H1 (cell line): ENCODE data around the gene ARHGEF25. TPM values are rescaled to one million over a fixed set of nuclear protein-coding genes. Genes with fewer than 3 reads are reported as not detected.

Source experiments
- CTCF ChIA-PET: fragments of 300-600 bp; sonication (Branson Sonifier 250); formaldehyde crosslinking; loops from one replicate; lab custom pipeline; 2021; ENCODE audit not compliant: partially characterized antibody; lab: Charles Lee
- POLR2A ChIA-PET: fragments of 300-600 bp; sonication (Branson Sonifier 250); formaldehyde crosslinking; loops from one replicate; lab custom pipeline; 2021; ENCODE audit warnings: inconsistent platforms; ENCODE audit not compliant: partially characterized antibody; lab: Charles Lee
- DNase-seq, 2 experiments: peaks; one replicate each; pipeline versions ENCODE4 v3.0.0 to v3.0.0-alpha.2; 2010 to 2022; ENCODE audit warnings: low spot score in 2 of 2, low read depth in 1 of 2, mixed read lengths in 1 of 2
- FAIRE-seq: peaks from 2 replicates; lab custom pipeline; 2011; peaks lifted over from hg19 to GRCh38; lab: Jason Lieb, UNC
- H2AFZ ChIP-seq: 2 replicates; pipeline ENCODE4 v1.8.1; 2012; ENCODE audit warnings: low read length, inconsistent platforms
- H2AK5ac ChIP-seq: 2 replicates; pipeline ENCODE4 v1.6.1; 2013; ENCODE audit warnings: low read depth, low read length
- H2BK120ac ChIP-seq: replicated peaks from 2 replicates; pipeline ENCODE3; 2013; ENCODE audit warnings: low read depth, low read length, inconsistent platforms
- H2BK12ac ChIP-seq: 2 replicates; pipeline ENCODE4 v1.6.1; 2013; ENCODE audit warnings: low read depth, low read length
- H2BK15ac ChIP-seq: 2 replicates; pipeline ENCODE4 v1.6.1; 2013; ENCODE audit warnings: low read length
- H2BK20ac ChIP-seq: 2 replicates; pipeline ENCODE4 v1.6.1; 2013; ENCODE audit warnings: low read length
- H2BK5ac ChIP-seq: 2 replicates; pipeline ENCODE4 v1.6.1; 2013; ENCODE audit warnings: low read depth, low read length
- H3K14ac ChIP-seq: 2 replicates; pipeline ENCODE4 v1.6.1; 2013; ENCODE audit warnings: inconsistent platforms; ENCODE audit not compliant: insufficient read length
- H3K18ac ChIP-seq: 2 replicates; pipeline ENCODE4 v1.6.1; 2013; ENCODE audit warnings: low read length; ENCODE audit errors: extremely low read depth
- H3K23ac ChIP-seq: 2 replicates; pipeline ENCODE4 v1.6.1; 2013; ENCODE audit warnings: inconsistent platforms; ENCODE audit not compliant: insufficient read length
- H3K23me2 ChIP-seq: 2 replicates; pipeline ENCODE4 v1.6.1; 2013; ENCODE audit warnings: low read depth, low read length
- H3K27ac ChIP-seq: 2 replicates; pipeline ENCODE4 v1.6.1; 2011; ENCODE audit warnings: low read depth, low read length, inconsistent platforms
- H3K27me3 ChIP-seq, 4 experiments: replicated peaks in 1 of 4; 1 replicate in 1 of 4; 2 replicates in 3 of 4; pipeline versions ENCODE4 v1.6.1 to v1.8.1; 2011 to 2013; ENCODE audit warnings: low read length in 3 of 4, mild to moderate bottlenecking in 3 of 4, inconsistent platforms in 2 of 4, mixed read lengths in 2 of 4, moderate library complexity in 1 of 4; ENCODE audit not compliant: control insufficient read depth in 3 of 4, insufficient read depth in 3 of 4; ENCODE audit errors: extremely low read depth in 1 of 4
- H3K36me3 ChIP-seq, 4 experiments: 2 replicates each; pipeline versions ENCODE4 v1.6.1 to v1.8.1; 2011 to 2013; ENCODE audit warnings: mild to moderate bottlenecking in 4 of 4, low read length in 3 of 4, moderate library complexity in 2 of 4, control low read depth in 1 of 4, inconsistent platforms in 1 of 4; ENCODE audit not compliant: insufficient read depth in 4 of 4, control insufficient read depth in 2 of 4
- H3K4ac ChIP-seq: replicated peaks from 2 replicates; pipeline ENCODE3; 2013; ENCODE audit warnings: low read length, low read depth, mixed read lengths, inconsistent platforms; ENCODE audit not compliant: insufficient read length
- H3K4me1 ChIP-seq, 4 experiments: replicated peaks in 1 of 4; 1 replicate in 1 of 4; 2 replicates in 3 of 4; pipeline versions ENCODE4 v1.6.1 to v1.8.1; 2011 to 2013; ENCODE audit warnings: low read length in 3 of 4, inconsistent platforms in 2 of 4, mixed read lengths in 1 of 4; ENCODE audit not compliant: insufficient read depth in 4 of 4, control insufficient read depth in 3 of 4
- H3K4me2 ChIP-seq, 2 experiments: 2 replicates each; pipeline versions ENCODE4 v1.6.1 to v1.8.1; 2011 to 2013; ENCODE audit warnings: low read depth in 2 of 2, low read length in 2 of 2, control low read depth in 1 of 2, inconsistent platforms in 1 of 2, mild to moderate bottlenecking in 1 of 2; ENCODE audit not compliant: insufficient read depth in 1 of 2
- H3K4me3 ChIP-seq, 4 experiments: fragments of 200-600, 300-600 bp in 1 of 4; sonication (generic), shearing (Covaris generic), sonication (Bioruptor Twin) in 1 of 4; 2 replicates each; pipeline versions ENCODE4 v1.5.1 to v1.8.1; 2011 to 2016; ENCODE audit warnings: low read length in 4 of 4, low read depth in 3 of 4, control low read depth in 2 of 4, inconsistent platforms in 2 of 4, mild to moderate bottlenecking in 2 of 4, mixed read lengths in 1 of 4, moderate library complexity in 1 of 4; ENCODE audit not compliant: insufficient read depth in 2 of 4; ENCODE audit errors: extremely low read depth in 1 of 4
- H3K56ac ChIP-seq: replicated peaks from 2 replicates; pipeline ENCODE3; 2013; ENCODE audit warnings: low read depth, mild to moderate bottlenecking, mixed read lengths, low read length, inconsistent platforms; ENCODE audit not compliant: insufficient read length
- H3K79me1 ChIP-seq: 2 replicates; pipeline ENCODE4 v1.6.1; 2013; ENCODE audit warnings: low read depth, low read length, control low read depth
- H3K79me2 ChIP-seq, 2 experiments: 2 replicates each; pipeline versions ENCODE4 v1.6.1 to v1.8.1; 2012 to 2013; ENCODE audit warnings: low read length in 2 of 2, mild to moderate bottlenecking in 2 of 2, inconsistent platforms in 1 of 2; ENCODE audit not compliant: insufficient read depth in 2 of 2, control insufficient read depth in 1 of 2
- H3K9ac ChIP-seq, 4 experiments: replicated peaks in 1 of 4; 1 replicate in 1 of 4; 2 replicates in 3 of 4; pipeline versions ENCODE4 v1.6.1 to v1.8.1; 2011 to 2013; ENCODE audit warnings: low read depth in 3 of 4, low read length in 3 of 4, control low read depth in 2 of 4, mild to moderate bottlenecking in 2 of 4, moderate library complexity in 2 of 4, inconsistent platforms in 1 of 4; ENCODE audit errors: extremely low read depth in 1 of 4
- H3K9me3 ChIP-seq, 2 experiments: 2 replicates each; pipeline versions ENCODE4 v1.6.1 to v1.8.1; 2012 to 2013; ENCODE audit warnings: mild to moderate bottlenecking in 2 of 2, moderate library complexity in 2 of 2, control low read depth in 1 of 2, inconsistent platforms in 1 of 2, low read depth in 1 of 2, low read length in 1 of 2, mixed read lengths in 1 of 2; ENCODE audit not compliant: insufficient read depth in 2 of 2
- H4K20me1 ChIP-seq, 2 experiments: replicated peaks in 1 of 2; 2 replicates each; pipeline versions ENCODE3 to v1.8.1; 2011 to 2013; ENCODE audit warnings: inconsistent platforms in 2 of 2, low read length in 2 of 2, mild to moderate bottlenecking in 1 of 2; ENCODE audit not compliant: insufficient read depth in 2 of 2, control insufficient read depth in 1 of 2
- H4K5ac ChIP-seq: 2 replicates; pipeline ENCODE4 v1.6.1; 2013; ENCODE audit warnings: low read length, low read depth, mixed read lengths, inconsistent platforms; ENCODE audit not compliant: insufficient read length
- H4K8ac ChIP-seq: 2 replicates; pipeline ENCODE4 v1.8.0; 2013; ENCODE audit warnings: mild to moderate bottlenecking, moderate library complexity, low read length, inconsistent platforms; ENCODE audit not compliant: insufficient read depth; ENCODE audit errors: extremely low read depth
- H4K91ac ChIP-seq: replicated peaks from 2 replicates; pipeline ENCODE3; 2013; ENCODE audit warnings: low read length, mixed read lengths, inconsistent platforms; ENCODE audit not compliant: insufficient read length
- KDM5A ChIP-seq: fragments of 200-600 bp; IDR thresholded peaks from 2 replicates; pipeline ENCODE4 v1.7.1; 2012; ENCODE audit warnings: mild to moderate bottlenecking, low read length, inconsistent platforms, mixed read lengths
- MAFK ChIP-seq: IDR thresholded peaks from 2 replicates; pipeline ENCODE4 v1.6.1; 2012; ENCODE audit warnings: low read depth, mild to moderate bottlenecking, improper control_type of control experiment, low read length
- WGBS, 2 experiments: shearing (Covaris generic) in 1 of 2; methylation state at CpG; one replicate each; pipeline versions ENCODE4 v1.1.6 to v1.1.7; 2013 to 2015; ENCODE audit warnings: low lambda C conversion rate in 2 of 2, mixed read lengths in 2 of 2, inconsistent platforms in 1 of 2, low coverage in 1 of 2, missing lambda C conversion rate in 1 of 2; ENCODE audit not compliant: insufficient replicate concordance in 2 of 2, insufficient coverage in 1 of 2, insufficient read length in 1 of 2; ENCODE audit errors: extremely low coverage in 1 of 2, missing lambda C conversion rate in 1 of 2; 5-methylcytosine and 5-hydroxymethylcytosine counted together
- polyA plus RNA-seq, 7 experiments: library from polyadenylated mRNA; depleted of rRNA in 3 of 7; stranded (reverse) in 5 of 7; unstranded in 2 of 7; fragments of >200 nt in 5 of 7; fragments of 200-250 nt in 2 of 7; gene quantifications; 1 replicate in 5 of 7; 2 replicates in 1 of 7; 4 replicates in 1 of 7; pipeline versions ENCODE4 v1.2.1 to v1.2.3, GENCODE V29; 2011 to 2013; ENCODE audit warnings: missing spikeins in 2 of 7, mixed read lengths in 2 of 7
- total RNA-seq: library from RNA; stranded (reverse); fragmentation: NEBNext Ultra II Directional; extraction: Animal tissue kit (Norgen Biotek cat#: 25700); gene quantifications from 2 replicates; pipeline ENCODE4 v1.2.1, GENCODE V29; 2021

Gene ARHGEF25
- total and polyA plus RNA-seq, 2 of the 8 experiments (the other 6 are each of a cell fraction or from before 2014, with no cell fraction given), result 5.9 to 8.8 TPM

GRCh38 chr12:57591782-57592325, 19.4 kb upstream of the ARHGEF25 start:
- WGBS, 2 experiments, result 50% methylated on average over 10 of the region's 10 CpGs; no CpG with 5 or more reads in 1 of the 2 experiments
- ChIA-PET CTCF (interaction anchor here (0.6 to 6.1 kb wide), 15 partner anchors 9 to 165 kb away, joined by 3 to 40 read pairs (median 4); partner anchors contain the start of genes DTX3 and OS9), POLR2A (interaction anchor here (1.2 to 6.2 kb wide), 9 partner anchors 9 to 67 kb away, joined by 3 to 60 read pairs (median 6); partner anchors contain the start of genes ARHGEF25 and DTX3)
- H3K56ac ChIP-seq, result no peak overlapping the region
- H3K9me3 ChIP-seq, result no peaks in the 10 kb centered on the region
- H3K23ac ChIP-seq, result no peak overlapping the region
- H4K20me1 ChIP-seq, result peaks cover 2 to 4% of the 10 kb centered on the region in 2 experiments
- peak overlapping the region in 3 of 4 experiments; percentile 61 to 72 (median 66); a peak in 5 of 7 replicates for H3K9ac ChIP-seq
- H3K14ac ChIP-seq, result no peak overlapping the region
- FAIRE-seq (no peak), DNase-seq (no peak)
- peak overlapping the region; percentile 72 to 95 (median 80) for H3K4me3 ChIP-seq
- H3K18ac ChIP-seq, result no peak overlapping the region
- no peak overlapping the region for H2AFZ ChIP-seq
- H2AK5ac ChIP-seq, result no peak overlapping the region
- no peak overlapping the region for H2BK5ac ChIP-seq
- no peak overlapping the region for H2BK15ac ChIP-seq
- TF ChIP-seq MAFK (no peak), KDM5A (no peak)
- H2BK120ac ChIP-seq, result no peak overlapping the region
- no peak overlapping the region for H2BK12ac ChIP-seq
- H3K4me2 ChIP-seq, result peak overlapping the region; percentile 83
- no peak overlapping the region for H4K91ac ChIP-seq
- 0 out of 2 replicates have a peak, but pooled peaks cover 3% of the 10 kb centered on the region for H3K79me1 ChIP-seq
- no peaks in the 10 kb centered on the region for H3K27me3 ChIP-seq
- H4K8ac ChIP-seq, result no peak overlapping the region
- H2BK20ac ChIP-seq, result no peak overlapping the region
- peaks cover 15% of the 10 kb centered on the region; the same call in 1 of the 2 replicates for H3K23me2 ChIP-seq
- no peak overlapping the region for H4K5ac ChIP-seq
- peaks cover 0 to 8% (median 3%) of the 10 kb centered on the region in 4 experiments; a peak in 2 of 8 replicates for H3K36me3 ChIP-seq
- peaks cover 2 to 7% (median 3%) of the 10 kb centered on the region in 4 experiments; a peak in 6 of 7 replicates for H3K4me1 ChIP-seq
- no peak overlapping the region for H3K27ac ChIP-seq
- H3K4ac ChIP-seq, result no peak overlapping the region
- peaks cover 5 to 20% of the 10 kb centered on the region in 2 experiments; a peak in 3 of 4 replicates for H3K79me2 ChIP-seq
